Type B pancreatic cell (in vitro differentiated cells): Measurements from ENCODE around the gene FMNL2. TPM values are rescaled to one million over a fixed set of nuclear protein-coding genes. Genes with fewer than 3 reads are reported as not detected.
A peak's percentile ranks its signal among the peaks of the same experiment; 100 is the strongest.

Experiments used
- DNase-seq: peaks from one replicate; pipeline ENCODE4 v3.0.0; 2021; ENCODE audit warnings: mixed read lengths; ENCODE audit not compliant: unreplicated experiment; ENCODE audit errors: extremely low spot score
- H3K27ac Mint-ChIP-seq: 2 replicates; pipeline ENCODE4 v1.8.0; 2021; ENCODE audit warnings: mild to moderate bottlenecking, mixed read lengths
- H3K27me3 Mint-ChIP-seq: 2 replicates; pipeline ENCODE4 v1.8.0; 2021; ENCODE audit warnings: mixed read lengths
- H3K36me3 Mint-ChIP-seq: 2 replicates; pipeline ENCODE4 v1.8.0; 2021; ENCODE audit warnings: mixed read lengths
- H3K4me1 Mint-ChIP-seq: one replicate; pipeline ENCODE4 v1.8.0; 2021; ENCODE audit warnings: mixed read lengths; ENCODE audit not compliant: unreplicated experiment
- H3K4me3 Mint-ChIP-seq: 2 replicates; pipeline ENCODE4 v1.8.0; 2021; ENCODE audit warnings: mild to moderate bottlenecking, mixed read lengths
- H3K9me3 Mint-ChIP-seq: 2 replicates; pipeline ENCODE4 v1.8.0; 2021; ENCODE audit warnings: mixed read lengths
- CTCF ChIP-seq: fragments of 200-600 bp; sonication (generic); conservative IDR thresholded peaks from 2 replicates; pipeline ENCODE4 v1.5.0; 2021; ENCODE audit warnings: antibody characterized with exemption, mild to moderate bottlenecking
- total RNA-seq: library from RNA; stranded (reverse); gene quantifications from 2 replicates; pipeline ENCODE4 v1.2.1, GENCODE V29; 2021; ENCODE audit warnings: low replicate concordance

The FMNL2 gene
- total RNA-seq, 1 donor from 2014 or later = 62.1 TPM

GRCh38 chr2:152635635-152636298, 300.8 kb downstream of the FMNL2 start:
- Mint-ChIP-seq H3K27me3 (no peaks in the 10 kb centered on the region), H3K4me3 (no peak overlapping the region), H3K4me1 (no peaks in the 10 kb centered on the region), H3K27ac (no peak overlapping the region), H3K36me3 (peaks cover 14% of the 10 kb centered on the region), H3K9me3 (no peaks in the 10 kb centered on the region)
- peak; percentile 75 for DNase-seq
- peak; percentile 94 for TF ChIP-seq CTCF

GRCh38 chr2:152637251-152637650, 302.3 kb downstream of the FMNL2 start:
- no peak for DNase-seq

GRCh38 chr2:152638056-152638455, 303.1 kb downstream of the FMNL2 start:
- DNase-seq = no peak
- no peak for TF ChIP-seq CTCF
- H3K27ac Mint-ChIP-seq = no peak overlapping the region
- H3K4me3 Mint-ChIP-seq = no peak overlapping the region
- H3K9me3 Mint-ChIP-seq = no peaks in the 10 kb centered on the region
- H3K4me1 Mint-ChIP-seq = no peaks in the 10 kb centered on the region
- no peaks in the 10 kb centered on the region for H3K27me3 Mint-ChIP-seq
- H3K36me3 Mint-ChIP-seq = peaks cover 22% of the 10 kb centered on the region

More at GRCh38 chr2:152637251-152637650, 302.3 kb downstream of the FMNL2 start:
- H3K36me3 Mint-ChIP-seq = peaks cover 20% of the 10 kb centered on the region
- no peak for TF ChIP-seq CTCF
- H3K9me3 Mint-ChIP-seq = no peaks in the 10 kb centered on the region
- no peaks in the 10 kb centered on the region for H3K27me3 Mint-ChIP-seq
- no peaks in the 10 kb centered on the region for H3K4me1 Mint-ChIP-seq
- no peak overlapping the region for H3K27ac Mint-ChIP-seq
- no peak overlapping the region for H3K4me3 Mint-ChIP-seq

- TF ChIP-seq CTCF = no peak
- H3K4me1 Mint-ChIP-seq = no peaks in the 10 kb centered on the region
- DNase-seq = no peak
- peaks cover 26% of the 10 kb centered on the region for H3K36me3 Mint-ChIP-seq
- no peak overlapping the region for H3K27ac Mint-ChIP-seq
- no peak overlapping the region for H3K4me3 Mint-ChIP-seq
- H3K9me3 Mint-ChIP-seq = no peaks in the 10 kb centered on the region
- no peaks in the 10 kb centered on the region for H3K27me3 Mint-ChIP-seq
Observed at GRCh38 chr2:152638590-152638989, 303.6 kb downstream of the FMNL2 start.

- Mint-ChIP-seq H3K27me3 (no peaks in the 10 kb centered on the region), H3K27ac (peak overlapping the region; percentile 59), H3K4me1 (peaks cover 14% of the 10 kb centered on the region), H3K9me3 (no peaks in the 10 kb centered on the region), H3K36me3 (peaks cover 45% of the 10 kb centered on the region), H3K4me3 (no peak overlapping the region)
- no peak for DNase-seq
- no peak for TF ChIP-seq CTCF
Observed at GRCh38 chr2:152644189-152644873, 309.4 kb downstream of the FMNL2 start.
